SK-N-SH (cell line): ENCODE data around the gene RAB10. TPM values are rescaled to one million over a fixed set of nuclear protein-coding genes. Genes with fewer than 3 reads are reported as not detected.

ENCODE experiments used
- CTCF ChIA-PET: fragments of 300-600, 350-600 bp; formaldehyde crosslinking; extraction: SDS; loops from one replicate; lab custom pipeline; 2021; lab: Yijun Ruan, JAX
- POLR2A ChIA-PET: fragments of 350-600 bp; sonication (Branson Sonifier 250); formaldehyde crosslinking; extraction: SDS; loops from one replicate; lab custom pipeline; 2020; ENCODE audit warnings: antibody characterized with exemption, inconsistent platforms; lab: Yijun Ruan, JAX
- DNase-seq: peaks from one replicate; pipeline ENCODE4 v3.0.0; 2012
- H2AFZ ChIP-seq: fragments of 200-600 bp; sonication (generic); 2 replicates; pipeline ENCODE4 v1.8.1; 2016; ENCODE audit warnings: antibody characterized with exemption, mild to moderate bottlenecking, low read depth
- H3F3A ChIP-seq: fragments of 200-600 bp; sonication (generic); replicated peaks from 2 replicates; pipeline ENCODE3; 2016; ENCODE audit warnings: antibody characterized with exemption, mild to moderate bottlenecking; ENCODE audit not compliant: insufficient read depth
- H3K27ac ChIP-seq, 2 experiments: fragments of 200-500 bp in 1 of 2; fragments of 200-600 bp in 1 of 2; sonication (Bioruptor generic) in 1 of 2; sonication (generic), shearing (Covaris generic) in 1 of 2; 2 replicates each; pipeline versions ENCODE4 v1.5.1 to v1.6.1; 2014 to 2016; ENCODE audit warnings: low read depth in 2 of 2, inconsistent platforms in 1 of 2, low read length in 1 of 2, mild to moderate bottlenecking in 1 of 2, mixed read lengths in 1 of 2
- H3K27me3 ChIP-seq: fragments of 200-600 bp; sonication (generic), shearing (Covaris generic); 2 replicates; pipeline ENCODE4 v1.6.1; 2016; ENCODE audit warnings: mixed run types; ENCODE audit not compliant: insufficient read depth
- H3K36me3 ChIP-seq, 2 experiments: fragments of 200-500 bp in 1 of 2; fragments of 200-600 bp in 1 of 2; sonication (Bioruptor generic) in 1 of 2; sonication (generic) in 1 of 2; replicated peaks in 1 of 2; 2 replicates each; pipeline versions ENCODE3 to v1.5.1; 2014 to 2016; ENCODE audit warnings: low read length in 1 of 2, mild to moderate bottlenecking in 1 of 2; ENCODE audit not compliant: insufficient read depth in 2 of 2, control insufficient read depth in 1 of 2
- H3K4me1 ChIP-seq, 2 experiments: fragments of 200-500 bp in 1 of 2; fragments of 200-600 bp in 1 of 2; sonication (Bioruptor generic) in 1 of 2; sonication (generic), shearing (Covaris generic) in 1 of 2; 2 replicates each; pipeline versions ENCODE4 v1.5.1 to v1.6.1; 2014 to 2016; ENCODE audit warnings: low read depth in 1 of 2, low read length in 1 of 2, mixed run types in 1 of 2; ENCODE audit not compliant: insufficient read depth in 2 of 2, control insufficient read depth in 1 of 2
- H3K4me2 ChIP-seq: fragments of 200-600 bp; sonication (generic), shearing (Covaris generic); 2 replicates; pipeline ENCODE4 v1.6.1; 2017; ENCODE audit warnings: mixed run types
- H3K4me3 ChIP-seq, 2 experiments: fragments of 200-500 bp in 1 of 2; fragments of 200-600 bp in 1 of 2; sonication (Bioruptor generic) in 1 of 2; sonication (generic), shearing (Covaris generic) in 1 of 2; 2 replicates each; pipeline versions ENCODE4 v1.5.1 to v1.8.1; 2014 to 2016; ENCODE audit warnings: low read depth in 2 of 2, inconsistent platforms in 1 of 2, low read length in 1 of 2, mild to moderate bottlenecking in 1 of 2, mixed read lengths in 1 of 2, moderate library complexity in 1 of 2
- H3K79me2 ChIP-seq: fragments of 200-600 bp; sonication (generic); 2 replicates; pipeline ENCODE4 v1.8.1; 2017; ENCODE audit warnings: mild to moderate bottlenecking; ENCODE audit not compliant: insufficient read depth
- H3K9ac ChIP-seq: fragments of 200-600 bp; sonication (generic); 2 replicates; pipeline ENCODE4 v1.6.1; 2017; ENCODE audit warnings: mixed run types
- H3K9me2 ChIP-seq: fragments of 200-600 bp; sonication (generic); 2 replicates; pipeline ENCODE4 v1.6.1; 2017; ENCODE audit warnings: mixed run types
- H3K9me3 ChIP-seq: fragments of 200-600 bp; sonication (generic); 2 replicates; pipeline ENCODE4 v1.6.1; 2017; ENCODE audit warnings: mixed run types, mild to moderate bottlenecking, moderate library complexity
- H4K20me1 ChIP-seq: fragments of 200-600 bp; sonication (generic); 2 replicates; pipeline ENCODE4 v1.6.1; 2017; ENCODE audit warnings: mild to moderate bottlenecking, mixed run types; ENCODE audit not compliant: insufficient read depth
- CHD2 ChIP-seq: fragments of 150-350 bp; IDR thresholded peaks from 2 replicates; pipeline ENCODE4 v1.6.1; 2018; ENCODE audit warnings: low read length; ENCODE audit not compliant: partially characterized antibody
- ELF1 ChIP-seq: IDR thresholded peaks from 2 replicates; pipeline ENCODE4 v1.4.0; 2012
- EP300 ChIP-seq, 2 experiments: IDR thresholded peaks; 2 replicates each; pipeline versions ENCODE4 v1.4.0 to v1.6.1; 2012; ENCODE audit warnings: borderline replicate concordance in 1 of 2, low read depth in 1 of 2, low read length in 1 of 2
- EZH2phosphoT487 ChIP-seq: fragments of 200-600 bp; sonication (generic); IDR thresholded peaks from 2 replicates; pipeline ENCODE4 v1.6.1; 2017; ENCODE audit warnings: low read depth, mixed run types, mild to moderate bottlenecking, antibody characterized with exemption, moderate library complexity, borderline replicate concordance
- FOSL2 ChIP-seq: IDR thresholded peaks from 2 replicates; pipeline ENCODE4 v1.4.0; 2012; ENCODE audit warnings: low read depth, mild to moderate bottlenecking, moderate library complexity, borderline replicate concordance
- JUND ChIP-seq: IDR thresholded peaks from 2 replicates; pipeline ENCODE4 v1.4.0; 2012
- MEF2A ChIP-seq: IDR thresholded peaks from 2 replicates; pipeline ENCODE4 v1.4.0; 2012; ENCODE audit warnings: low read depth, borderline replicate concordance
- PBX3 ChIP-seq: IDR thresholded peaks from 2 replicates; pipeline ENCODE4; 2012
- POLR2AphosphoS5 ChIP-seq: IDR thresholded peaks from 2 replicates; pipeline ENCODE4 v1.6.1; 2012; ENCODE audit warnings: low read depth, low read length
- RAD21 ChIP-seq: IDR thresholded peaks from 2 replicates; pipeline ENCODE4 v1.6.1; 2012; ENCODE audit warnings: mild to moderate bottlenecking, low read length
- RCOR1 ChIP-seq: fragments of 150-350 bp; IDR thresholded peaks from 2 replicates; pipeline ENCODE4 v1.6.1; 2017; ENCODE audit warnings: antibody characterized with exemption, low read length
- RFX5 ChIP-seq: IDR thresholded peaks from 2 replicates; pipeline ENCODE4 v1.6.1; 2012; ENCODE audit warnings: mild to moderate bottlenecking, improper control_type of control experiment, low read length
- RXRA ChIP-seq: IDR thresholded peaks from 2 replicates; pipeline ENCODE4 v1.4.0; 2012; ENCODE audit warnings: low read depth, mild to moderate bottlenecking, borderline replicate concordance
- SIN3A ChIP-seq: IDR thresholded peaks from 2 replicates; pipeline ENCODE4 v1.6.1; 2012; ENCODE audit warnings: low read depth, mild to moderate bottlenecking, low read length, moderate library complexity, borderline replicate concordance
- SMC3 ChIP-seq: IDR thresholded peaks from 2 replicates; pipeline ENCODE4 v1.6.1; 2012; ENCODE audit warnings: low read depth, low read length, improper control_type of control experiment
- TAF1 ChIP-seq: IDR thresholded peaks from 2 replicates; pipeline ENCODE4 v1.6.1; 2012; ENCODE audit warnings: low read depth, mild to moderate bottlenecking, low read length, moderate library complexity, borderline replicate concordance
- USF1 ChIP-seq: IDR thresholded peaks from 2 replicates; pipeline ENCODE4 v1.4.0; 2012; ENCODE audit warnings: low read depth, borderline replicate concordance
- USF2 ChIP-seq: fragments of 150-350 bp; IDR thresholded peaks from 2 replicates; pipeline ENCODE4 v1.6.1; 2017; ENCODE audit warnings: antibody characterized with exemption, low read length, low read depth, borderline replicate concordance
- WGBS: methylation state at CpG from one replicate; pipeline ENCODE4 v1.1.6; 2017; ENCODE audit warnings: low lambda C conversion rate; 5-methylcytosine and 5-hydroxymethylcytosine counted together
- polyA plus RNA-seq, 3 experiments: library from polyadenylated mRNA; depleted of rRNA; stranded (reverse); fragments of >200 nt; gene quantifications; 2 replicates each; pipeline ENCODE4 v1.2.3, GENCODE V29; 2012
- TF ChIP-seq, protein P1 (sequence below): IDR thresholded peaks from 2 replicates; pipeline ENCODE4 v1.4.0; 2012; ENCODE audit warnings: low read depth
- TF ChIP-seq, protein P2 (sequence below): fragments of 200-600 bp; sonication (generic); IDR thresholded peaks from 2 replicates; pipeline ENCODE4 v1.6.1; 2017; ENCODE audit warnings: antibody characterized with exemption, mild to moderate bottlenecking, moderate library complexity
- TF ChIP-seq, protein P3 (sequence below): fragments of 150-350 bp; IDR thresholded peaks from 2 replicates; pipeline ENCODE4 v1.6.1; 2016; ENCODE audit warnings: mild to moderate bottlenecking, low read depth, low read length

RAB10 gene
- polyA plus RNA-seq, 1 of the 3 experiments (the other 2 are of a cell fraction): 47.5 TPM

DNA sequence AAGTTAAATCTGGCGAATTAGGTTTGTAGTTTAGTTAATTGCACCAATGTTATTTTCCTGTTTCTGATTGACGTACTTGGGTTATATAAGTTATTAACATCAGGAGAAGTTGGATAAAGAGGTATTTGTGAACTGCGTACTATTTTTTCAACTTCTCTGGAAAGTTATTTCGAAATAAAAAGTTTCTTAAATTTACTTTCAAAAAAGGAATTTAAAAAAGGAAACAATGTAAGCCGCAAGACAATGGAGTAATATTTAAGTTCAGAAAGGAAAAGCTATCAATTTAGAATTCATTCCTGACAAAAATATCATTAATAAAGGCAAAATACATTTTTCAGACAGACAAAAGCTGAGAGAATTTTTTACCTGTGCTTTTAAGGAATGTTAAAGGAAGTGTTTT is 47.7 kb downstream of the RAB10 start:
- POLR2A ChIA-PET: no interaction called here
- peaks cover 12% of the 10 kb centered on the region; the same call in 1 of the 2 replicates for H3K9me3 ChIP-seq
- CTCF ChIA-PET: interaction anchor here (0.6 to 1.3 kb wide), 3 partner anchors 9 to 820 kb away, joined by 3 to 5 read pairs (median 3); no protein-coding TSS in a partner anchor
- TF ChIP-seq EP300 (IDR thresholded peaks at IDR 0.05; ENCODE audit: borderline replicate concordance in 1 of 2, low read depth in 1 of 2, low read length in 1 of 2): no peak
- TF ChIP-seq EZH2phosphoT487: no peak
- TF ChIP-seq, protein P1, sequence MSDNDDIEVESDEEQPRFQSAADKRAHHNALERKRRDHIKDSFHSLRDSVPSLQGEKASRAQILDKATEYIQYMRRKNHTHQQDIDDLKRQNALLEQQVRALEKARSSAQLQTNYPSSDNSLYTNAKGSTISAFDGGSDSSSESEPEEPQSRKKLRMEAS: no peak
- TF ChIP-seq FOSL2: no peak
- TF ChIP-seq RCOR1: no peak
- TF ChIP-seq MEF2A: no peak
- TF ChIP-seq POLR2AphosphoS5: no peak
- TF ChIP-seq TAF1: no peak
- TF ChIP-seq JUND: no peak
- TF ChIP-seq, protein P2, sequence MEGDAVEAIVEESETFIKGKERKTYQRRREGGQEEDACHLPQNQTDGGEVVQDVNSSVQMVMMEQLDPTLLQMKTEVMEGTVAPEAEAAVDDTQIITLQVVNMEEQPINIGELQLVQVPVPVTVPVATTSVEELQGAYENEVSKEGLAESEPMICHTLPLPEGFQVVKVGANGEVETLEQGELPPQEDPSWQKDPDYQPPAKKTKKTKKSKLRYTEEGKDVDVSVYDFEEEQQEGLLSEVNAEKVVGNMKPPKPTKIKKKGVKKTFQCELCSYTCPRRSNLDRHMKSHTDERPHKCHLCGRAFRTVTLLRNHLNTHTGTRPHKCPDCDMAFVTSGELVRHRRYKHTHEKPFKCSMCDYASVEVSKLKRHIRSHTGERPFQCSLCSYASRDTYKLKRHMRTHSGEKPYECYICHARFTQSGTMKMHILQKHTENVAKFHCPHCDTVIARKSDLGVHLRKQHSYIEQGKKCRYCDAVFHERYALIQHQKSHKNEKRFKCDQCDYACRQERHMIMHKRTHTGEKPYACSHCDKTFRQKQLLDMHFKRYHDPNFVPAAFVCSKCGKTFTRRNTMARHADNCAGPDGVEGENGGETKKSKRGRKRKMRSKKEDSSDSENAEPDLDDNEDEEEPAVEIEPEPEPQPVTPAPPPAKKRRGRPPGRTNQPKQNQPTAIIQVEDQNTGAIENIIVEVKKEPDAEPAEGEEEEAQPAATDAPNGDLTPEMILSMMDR: no peak
- no peak for TF ChIP-seq RFX5
- no peak for TF ChIP-seq SIN3A
- no peak overlapping the region for H3K27ac ChIP-seq
- 97% methylated on average over 5 of the region's 5 CpGs for WGBS
- no peaks in the 10 kb centered on the region for H3K9me2 ChIP-seq
- no peak for DNase-seq
- H3K27me3 ChIP-seq: no peaks in the 10 kb centered on the region
- no peak overlapping the region for H3K9ac ChIP-seq
- H3K4me3 ChIP-seq: no peak overlapping the region
- peaks cover 74% of the 10 kb centered on the region for H4K20me1 ChIP-seq
- peaks cover 4 to 37% of the 10 kb centered on the region in 2 experiments for H3K36me3 ChIP-seq
- H3K4me2 ChIP-seq: no peak overlapping the region
- H3F3A ChIP-seq: peaks cover 18% of the 10 kb centered on the region
- no peaks in the 10 kb centered on the region; a peak in 1 of 4 replicates for H3K4me1 ChIP-seq
- H2AFZ ChIP-seq: no peak overlapping the region
- peaks cover 98% of the 10 kb centered on the region for H3K79me2 ChIP-seq

DNA sequence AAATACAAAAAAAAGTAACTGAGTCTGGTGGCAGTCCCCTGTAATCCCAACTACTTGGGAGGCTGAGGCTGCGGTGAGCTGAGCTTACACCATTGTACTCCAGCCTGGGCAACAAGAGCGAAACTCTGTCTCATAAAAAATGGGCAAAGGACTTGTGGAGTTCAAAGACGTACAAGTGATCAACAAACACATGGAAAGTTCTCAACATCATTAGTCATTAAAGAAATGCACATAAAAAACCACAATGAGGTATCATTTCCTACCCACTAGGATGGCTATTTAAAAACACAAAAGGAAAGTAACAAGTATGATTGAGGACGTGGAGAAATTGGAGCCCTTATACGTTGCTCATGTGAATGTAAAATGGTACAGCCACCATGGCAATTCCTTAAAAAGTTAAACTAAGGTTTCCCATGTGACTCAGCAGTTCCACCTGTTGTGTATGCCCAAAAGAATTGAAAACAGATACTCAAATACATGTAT is 52.3 kb downstream of the RAB10 start:
- no peak overlapping the region for H3K9ac ChIP-seq
- H3K27me3 ChIP-seq: no peaks in the 10 kb centered on the region
- H3K9me3 ChIP-seq: peaks cover 12% of the 10 kb centered on the region; the same call in 1 of the 2 replicates
- no peak overlapping the region for H3K4me2 ChIP-seq
- 78% methylated on average over 5 of the region's 5 CpGs for WGBS
- H3K79me2 ChIP-seq: peaks cover 98% of the 10 kb centered on the region
- no peak overlapping the region for H3K4me3 ChIP-seq
- H3K9me2 ChIP-seq: no peaks in the 10 kb centered on the region
- DNase-seq: no peak
- peaks cover 79% of the 10 kb centered on the region for H4K20me1 ChIP-seq
- H2AFZ ChIP-seq: no peak overlapping the region
- H3K4me1 ChIP-seq: peaks cover 0 to 7% of the 10 kb centered on the region in 2 experiments; a peak in 2 of 4 replicates
- peaks cover 8 to 23% of the 10 kb centered on the region in 2 experiments for H3K36me3 ChIP-seq
- ChIA-PET CTCF (interaction anchor here (1.0 to 3.2 kb wide), 6 partner anchors 11 to 135 kb away, joined by 3 to 74 read pairs (median 12); no protein-coding TSS in a partner anchor), POLR2A (no interaction called here)
- peaks cover 16% of the 10 kb centered on the region for H3F3A ChIP-seq
- no peak overlapping the region for H3K27ac ChIP-seq
- TF ChIP-seq, protein P3, sequence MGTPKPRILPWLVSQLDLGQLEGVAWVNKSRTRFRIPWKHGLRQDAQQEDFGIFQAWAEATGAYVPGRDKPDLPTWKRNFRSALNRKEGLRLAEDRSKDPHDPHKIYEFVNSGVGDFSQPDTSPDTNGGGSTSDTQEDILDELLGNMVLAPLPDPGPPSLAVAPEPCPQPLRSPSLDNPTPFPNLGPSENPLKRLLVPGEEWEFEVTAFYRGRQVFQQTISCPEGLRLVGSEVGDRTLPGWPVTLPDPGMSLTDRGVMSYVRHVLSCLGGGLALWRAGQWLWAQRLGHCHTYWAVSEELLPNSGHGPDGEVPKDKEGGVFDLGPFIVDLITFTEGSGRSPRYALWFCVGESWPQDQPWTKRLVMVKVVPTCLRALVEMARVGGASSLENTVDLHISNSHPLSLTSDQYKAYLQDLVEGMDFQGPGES: no peak
- TF ChIP-seq, protein P1: no peak
- TF ChIP-seq EP300 (IDR thresholded peaks at IDR 0.05; ENCODE audit: borderline replicate concordance in 1 of 2, low read depth in 1 of 2, low read length in 1 of 2) (no peak), RFX5 (no peak), PBX3 (no peak), POLR2AphosphoS5 (no peak), RXRA (no peak), CHD2 (no peak), USF1 (no peak), RAD21 (no peak), RCOR1 (no peak), MEF2A (no peak), SMC3 (no peak), ELF1 (no peak), USF2 (no peak), SIN3A (no peak)
